ENCODE data around the gene CBARP.

DNA sequence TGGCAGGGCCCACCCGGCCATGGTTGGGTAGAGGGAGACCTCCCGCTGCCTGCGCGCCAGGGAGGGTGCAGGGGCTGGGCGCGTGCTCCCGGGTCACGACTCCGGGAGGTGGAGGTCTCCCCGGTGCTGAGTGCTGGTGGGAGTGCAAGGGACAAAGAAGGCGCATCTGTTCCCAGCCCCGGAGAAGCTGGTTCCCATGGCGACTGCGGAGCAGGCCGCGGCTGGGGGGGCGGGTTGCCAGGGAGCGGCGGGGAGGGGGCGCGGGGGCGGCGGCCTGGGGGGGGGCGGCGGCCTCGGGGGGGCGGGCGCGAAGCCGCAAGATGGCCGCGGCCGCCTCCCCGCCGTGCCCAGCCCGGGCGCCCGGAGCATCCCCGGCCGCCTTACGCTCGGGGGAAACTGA is 1.2 kb downstream of the CBARP start:
- no peak for TF ChIP-seq ZBTB14 (CRISPR knock-in tag; IDR thresholded peaks at IDR 0.05)
- TF ChIP-seq ZNF138 (CRISPR knock-in tag; IDR thresholded peaks at IDR 0.05; ENCODE audit: low read depth), result no peak
- TF ChIP-seq DPF2 (CRISPR knock-in tag; IDR thresholded peaks at IDR 0.05; ENCODE audit: borderline replicate concordance, low read depth), result no peak
